ENCODE results near the gene TMEM154.

DNA sequence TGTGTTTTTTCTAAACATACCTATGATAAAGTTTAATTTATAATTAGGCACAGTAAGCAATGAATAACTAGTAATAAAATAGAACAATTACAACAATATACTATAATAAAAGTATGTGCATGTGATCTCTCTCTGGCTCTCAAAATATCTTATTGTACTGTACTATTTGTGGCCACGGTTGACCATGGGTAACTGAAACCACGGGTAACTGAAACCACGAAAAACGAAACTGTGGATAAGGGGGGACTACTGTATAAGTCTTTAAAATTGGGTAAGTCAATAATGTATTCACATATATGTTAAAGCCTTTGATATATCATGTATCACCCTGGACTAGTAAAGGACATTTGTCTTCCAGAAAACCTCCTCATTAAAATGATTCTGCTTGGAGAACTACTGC, 20.0 kb downstream of the TMEM154 start:
- TF ChIP-seq, protein P1, sequence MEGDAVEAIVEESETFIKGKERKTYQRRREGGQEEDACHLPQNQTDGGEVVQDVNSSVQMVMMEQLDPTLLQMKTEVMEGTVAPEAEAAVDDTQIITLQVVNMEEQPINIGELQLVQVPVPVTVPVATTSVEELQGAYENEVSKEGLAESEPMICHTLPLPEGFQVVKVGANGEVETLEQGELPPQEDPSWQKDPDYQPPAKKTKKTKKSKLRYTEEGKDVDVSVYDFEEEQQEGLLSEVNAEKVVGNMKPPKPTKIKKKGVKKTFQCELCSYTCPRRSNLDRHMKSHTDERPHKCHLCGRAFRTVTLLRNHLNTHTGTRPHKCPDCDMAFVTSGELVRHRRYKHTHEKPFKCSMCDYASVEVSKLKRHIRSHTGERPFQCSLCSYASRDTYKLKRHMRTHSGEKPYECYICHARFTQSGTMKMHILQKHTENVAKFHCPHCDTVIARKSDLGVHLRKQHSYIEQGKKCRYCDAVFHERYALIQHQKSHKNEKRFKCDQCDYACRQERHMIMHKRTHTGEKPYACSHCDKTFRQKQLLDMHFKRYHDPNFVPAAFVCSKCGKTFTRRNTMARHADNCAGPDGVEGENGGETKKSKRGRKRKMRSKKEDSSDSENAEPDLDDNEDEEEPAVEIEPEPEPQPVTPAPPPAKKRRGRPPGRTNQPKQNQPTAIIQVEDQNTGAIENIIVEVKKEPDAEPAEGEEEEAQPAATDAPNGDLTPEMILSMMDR (conservative IDR thresholded peaks at IDR 0.05; ENCODE audit: low read depth, low read length): no peak
- TF ChIP-seq EZH2 (IDR thresholded peaks at IDR 0.05; ENCODE audit: borderline replicate concordance, low read depth, low read length, poor library complexity, severe bottlenecking): no peak

Measured in A673 (cell line).